Mesothelial cell of epicardium (in vitro differentiated cells): ENCODE measurements around the gene MCRIP2. TPM values are rescaled to one million over a fixed set of nuclear protein-coding genes. Genes with fewer than 3 reads are reported as not detected.

Experiments used
- DNase-seq, 2 experiments: peaks; one replicate each; pipeline ENCODE4 v3.0.0; 2021; ENCODE audit warnings: low spot score in 2 of 2; ENCODE audit not compliant: unreplicated experiment in 2 of 2
- H3K27ac Mint-ChIP-seq: 2 replicates; pipeline ENCODE4 v1.8.0; 2021; ENCODE audit warnings: mixed read lengths
- H3K27me3 Mint-ChIP-seq: 2 replicates; pipeline ENCODE4 v1.8.0; 2021; ENCODE audit warnings: low read depth, mixed read lengths
- H3K36me3 Mint-ChIP-seq: 2 replicates; pipeline ENCODE4 v1.8.0; 2021; ENCODE audit warnings: mixed read lengths
- H3K4me1 Mint-ChIP-seq: 2 replicates; pipeline ENCODE4 v1.8.0; 2021; ENCODE audit warnings: mixed read lengths
- H3K4me3 Mint-ChIP-seq: 2 replicates; pipeline ENCODE4 v1.8.0; 2021; ENCODE audit warnings: mild to moderate bottlenecking, moderate library complexity, mixed read lengths
- H3K9me3 Mint-ChIP-seq: 2 replicates; pipeline ENCODE4 v1.8.0; 2021; ENCODE audit warnings: mixed read lengths
- total RNA-seq: library from RNA; stranded (reverse); gene quantifications from 3 replicates; pipeline ENCODE4 v1.2.1, GENCODE V29; 2021
- TF ChIP-seq, protein P1 (sequence below): fragments of 200-600 bp; sonication (generic); IDR thresholded peaks from one replicate; pipeline ENCODE4 v1.5.0; 2021; ENCODE audit warnings: antibody characterized with exemption; ENCODE audit not compliant: unreplicated experiment

MCRIP2 gene
- total RNA-seq, 1 donor from 2014 or later = 20.5 TPM

DNA sequence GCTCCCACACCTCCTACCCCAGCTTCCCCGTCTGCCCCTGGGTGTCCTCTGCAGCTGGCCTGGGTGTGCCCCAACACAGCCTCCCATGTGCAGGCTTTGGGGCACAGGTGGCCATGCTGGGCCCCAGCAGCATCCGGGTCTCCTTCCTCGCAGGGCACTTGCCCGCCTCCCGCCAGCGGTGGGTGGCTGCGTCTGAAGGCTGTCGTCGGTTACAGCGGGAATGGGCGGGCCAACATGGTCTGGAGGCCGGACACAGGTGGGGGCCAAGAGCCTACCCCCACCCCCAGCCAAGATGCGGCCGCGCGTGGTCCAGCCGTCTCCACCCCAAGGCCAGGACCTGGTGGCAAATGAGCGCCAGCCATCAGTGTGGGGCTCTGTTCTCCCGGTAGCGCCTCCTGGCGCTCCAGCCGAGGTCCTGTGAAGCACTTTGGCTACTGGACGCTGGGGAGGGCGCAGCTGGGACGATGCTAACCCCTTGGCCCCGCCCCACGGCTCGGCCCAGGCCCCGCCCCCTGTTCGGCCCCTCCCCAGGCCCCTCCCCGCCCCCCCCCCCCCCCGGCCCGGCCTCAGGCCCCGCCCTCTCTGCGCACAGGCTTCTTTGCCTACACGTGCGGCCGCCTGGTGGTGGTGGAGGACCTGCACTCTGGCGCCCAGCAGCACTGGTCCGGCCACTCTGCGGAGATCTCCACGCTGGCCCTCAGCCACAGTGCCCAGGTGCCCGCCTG, 19.0 kb downstream of the MCRIP2 start:
- TF ChIP-seq, protein P1, sequence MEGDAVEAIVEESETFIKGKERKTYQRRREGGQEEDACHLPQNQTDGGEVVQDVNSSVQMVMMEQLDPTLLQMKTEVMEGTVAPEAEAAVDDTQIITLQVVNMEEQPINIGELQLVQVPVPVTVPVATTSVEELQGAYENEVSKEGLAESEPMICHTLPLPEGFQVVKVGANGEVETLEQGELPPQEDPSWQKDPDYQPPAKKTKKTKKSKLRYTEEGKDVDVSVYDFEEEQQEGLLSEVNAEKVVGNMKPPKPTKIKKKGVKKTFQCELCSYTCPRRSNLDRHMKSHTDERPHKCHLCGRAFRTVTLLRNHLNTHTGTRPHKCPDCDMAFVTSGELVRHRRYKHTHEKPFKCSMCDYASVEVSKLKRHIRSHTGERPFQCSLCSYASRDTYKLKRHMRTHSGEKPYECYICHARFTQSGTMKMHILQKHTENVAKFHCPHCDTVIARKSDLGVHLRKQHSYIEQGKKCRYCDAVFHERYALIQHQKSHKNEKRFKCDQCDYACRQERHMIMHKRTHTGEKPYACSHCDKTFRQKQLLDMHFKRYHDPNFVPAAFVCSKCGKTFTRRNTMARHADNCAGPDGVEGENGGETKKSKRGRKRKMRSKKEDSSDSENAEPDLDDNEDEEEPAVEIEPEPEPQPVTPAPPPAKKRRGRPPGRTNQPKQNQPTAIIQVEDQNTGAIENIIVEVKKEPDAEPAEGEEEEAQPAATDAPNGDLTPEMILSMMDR = peak; percentile 62
- H3K27ac Mint-ChIP-seq = peak overlapping the region; percentile 43
- H3K4me3 Mint-ChIP-seq = peak overlapping the region; percentile 41
- no peaks in the 10 kb centered on the region for H3K36me3 Mint-ChIP-seq
- H3K27me3 Mint-ChIP-seq = no peaks in the 10 kb centered on the region
- peaks cover 5% of the 10 kb centered on the region for H3K4me1 Mint-ChIP-seq
- H3K9me3 Mint-ChIP-seq = no peaks in the 10 kb centered on the region
- DNase-seq = peak; percentile 74 to 81

DNA sequence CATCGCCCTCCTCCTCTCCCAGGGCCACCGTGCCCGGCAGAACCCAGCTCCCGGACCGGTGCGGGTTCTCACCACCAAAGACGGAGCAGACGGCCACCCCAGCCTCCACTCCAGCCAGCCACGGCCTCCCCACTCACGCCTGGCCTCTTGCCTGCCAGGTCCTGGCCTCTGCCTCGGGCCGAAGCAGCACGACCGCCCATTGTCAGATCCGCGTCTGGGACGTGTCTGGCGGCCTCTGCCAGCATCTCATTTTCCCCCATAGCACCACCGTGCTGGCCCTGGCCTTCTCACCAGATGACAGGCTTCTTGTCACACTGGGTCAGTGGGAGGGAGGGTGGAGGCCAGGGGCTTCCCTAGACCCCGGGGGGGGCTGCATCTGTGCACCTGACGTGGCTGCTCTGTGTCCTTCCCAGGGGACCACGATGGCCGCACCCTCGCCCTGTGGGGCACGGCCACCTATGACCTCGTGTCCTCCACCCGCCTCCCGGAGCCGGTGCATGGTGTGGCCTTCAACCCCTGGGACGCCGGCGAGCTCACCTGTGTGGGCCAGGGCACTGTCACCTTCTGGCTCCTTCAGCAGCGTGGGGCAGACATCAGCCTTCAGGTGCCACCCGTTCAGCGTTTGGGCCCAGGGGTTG, 19.7 kb downstream of the MCRIP2 start:
- TF ChIP-seq, protein P1 = peak; percentile 19
- Mint-ChIP-seq H3K9me3 (no peaks in the 10 kb centered on the region), H3K27me3 (no peaks in the 10 kb centered on the region), H3K4me3 (peak overlapping the region; percentile 41), H3K27ac (peak overlapping the region; percentile 43), H3K36me3 (no peaks in the 10 kb centered on the region), H3K4me1 (peaks cover 5% of the 10 kb centered on the region)
- DNase-seq = no peak

DNA sequence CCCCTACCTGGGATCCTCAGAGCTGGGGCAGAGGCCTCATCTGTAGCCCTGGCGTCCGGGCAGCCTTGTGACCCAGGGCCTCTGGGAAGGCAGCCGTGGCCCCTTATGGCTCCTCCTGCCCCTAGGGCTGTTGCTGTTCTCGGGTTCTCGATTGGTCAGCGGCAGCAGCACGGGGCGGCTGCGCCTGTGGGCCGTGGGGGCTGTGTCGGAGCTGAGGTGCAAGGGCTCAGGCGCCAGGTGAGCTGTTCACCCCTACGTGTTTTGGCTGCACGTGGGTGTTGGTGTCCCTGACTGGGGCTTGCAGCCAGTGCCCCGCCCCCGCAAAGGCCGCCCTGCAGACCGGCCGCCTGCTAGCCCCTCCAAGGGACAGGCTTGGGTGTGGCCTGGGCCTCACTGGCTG, 20.5 kb downstream of the MCRIP2 start:
- Mint-ChIP-seq H3K4me1 (peaks cover 5% of the 10 kb centered on the region), H3K36me3 (no peaks in the 10 kb centered on the region), H3K9me3 (no peaks in the 10 kb centered on the region), H3K27ac (no peak overlapping the region), H3K27me3 (no peaks in the 10 kb centered on the region), H3K4me3 (no peak overlapping the region)
- TF ChIP-seq, protein P1 = no peak
- DNase-seq = no peak

DNA sequence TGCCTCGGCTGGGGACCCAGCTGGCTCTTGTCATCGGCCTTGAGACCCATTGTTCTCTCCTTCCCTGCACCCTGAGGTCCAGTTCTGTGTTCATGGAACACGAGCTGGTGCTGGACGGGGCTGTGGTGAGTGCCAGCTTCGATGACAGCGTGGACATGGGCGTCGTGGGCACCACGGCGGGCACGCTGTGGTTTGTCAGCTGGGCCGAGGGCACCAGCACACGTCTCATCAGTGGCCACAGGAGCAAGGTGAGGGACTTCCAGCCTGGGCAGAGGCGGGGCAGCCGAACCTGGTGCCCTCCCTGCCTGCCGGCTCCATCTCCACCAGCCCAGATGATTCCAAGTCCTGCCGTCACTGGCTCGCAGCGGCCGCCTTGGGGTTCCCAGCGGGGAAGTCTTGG, 21.0 kb downstream of the MCRIP2 start:
- Mint-ChIP-seq H3K27me3 (no peaks in the 10 kb centered on the region), H3K27ac (no peak overlapping the region), H3K9me3 (no peaks in the 10 kb centered on the region), H3K4me1 (peaks cover 6% of the 10 kb centered on the region), H3K4me3 (no peak overlapping the region), H3K36me3 (no peaks in the 10 kb centered on the region)
- DNase-seq = no peak
- TF ChIP-seq, protein P1 = no peak

DNA sequence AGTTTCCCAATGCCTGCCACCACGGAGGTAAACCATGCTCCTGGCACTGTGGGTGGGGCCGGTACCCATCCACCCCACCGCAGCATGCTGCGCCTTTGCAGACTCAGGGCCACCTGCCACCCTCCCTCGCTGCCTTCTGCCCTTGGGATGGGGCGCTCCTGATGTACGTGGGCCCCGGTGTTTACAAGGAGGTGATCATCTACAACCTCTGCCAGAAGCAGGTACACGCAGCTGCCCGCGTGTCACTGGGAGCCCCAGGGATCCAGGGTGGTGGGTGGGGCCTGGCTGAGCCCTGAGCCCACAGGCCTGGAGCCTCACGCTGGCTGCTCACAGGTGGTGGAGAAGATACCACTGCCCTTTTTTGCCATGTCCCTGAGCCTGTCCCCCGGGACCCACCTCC, 24.9 kb downstream of the MCRIP2 start:
- H3K9me3 Mint-ChIP-seq = no peaks in the 10 kb centered on the region
- no peak overlapping the region for H3K4me3 Mint-ChIP-seq
- H3K36me3 Mint-ChIP-seq = peaks cover 2% of the 10 kb centered on the region
- peaks cover 5% of the 10 kb centered on the region for H3K4me1 Mint-ChIP-seq
- no peaks in the 10 kb centered on the region for H3K27me3 Mint-ChIP-seq
- DNase-seq = no peak
- TF ChIP-seq, protein P1 = no peak
- no peak overlapping the region for H3K27ac Mint-ChIP-seq
